SK-N-SH (cell line): ENCODE results near the gene TMEM266. TPM values are rescaled to one million over a fixed set of nuclear protein-coding genes. Genes with fewer than 3 reads are reported as not detected.

Experiments used
- CTCF ChIA-PET: fragments of 300-600, 350-600 bp; formaldehyde crosslinking; extraction: SDS; loops from one replicate; lab custom pipeline; 2021; lab: Yijun Ruan, JAX
- POLR2A ChIA-PET: fragments of 350-600 bp; sonication (Branson Sonifier 250); formaldehyde crosslinking; extraction: SDS; loops from one replicate; lab custom pipeline; 2020; ENCODE audit warnings: antibody characterized with exemption, inconsistent platforms; lab: Yijun Ruan, JAX
- DNase-seq: peaks from one replicate; pipeline ENCODE4 v3.0.0; 2012
- H2AFZ ChIP-seq: fragments of 200-600 bp; sonication (generic); 2 replicates; pipeline ENCODE4 v1.8.1; 2016; ENCODE audit warnings: antibody characterized with exemption, mild to moderate bottlenecking, low read depth
- H3F3A ChIP-seq: fragments of 200-600 bp; sonication (generic); replicated peaks from 2 replicates; pipeline ENCODE3; 2016; ENCODE audit warnings: antibody characterized with exemption, mild to moderate bottlenecking; ENCODE audit not compliant: insufficient read depth
- H3K27ac ChIP-seq, 2 experiments: fragments of 200-500 bp in 1 of 2; fragments of 200-600 bp in 1 of 2; sonication (Bioruptor generic) in 1 of 2; sonication (generic), shearing (Covaris generic) in 1 of 2; 2 replicates each; pipeline versions ENCODE4 v1.5.1 to v1.6.1; 2014 to 2016; ENCODE audit warnings: low read depth in 2 of 2, inconsistent platforms in 1 of 2, low read length in 1 of 2, mild to moderate bottlenecking in 1 of 2, mixed read lengths in 1 of 2
- H3K27me3 ChIP-seq: fragments of 200-600 bp; sonication (generic), shearing (Covaris generic); 2 replicates; pipeline ENCODE4 v1.6.1; 2016; ENCODE audit warnings: mixed run types; ENCODE audit not compliant: insufficient read depth
- H3K36me3 ChIP-seq, 2 experiments: fragments of 200-500 bp in 1 of 2; fragments of 200-600 bp in 1 of 2; sonication (Bioruptor generic) in 1 of 2; sonication (generic) in 1 of 2; replicated peaks in 1 of 2; 2 replicates each; pipeline versions ENCODE3 to v1.5.1; 2014 to 2016; ENCODE audit warnings: low read length in 1 of 2, mild to moderate bottlenecking in 1 of 2; ENCODE audit not compliant: insufficient read depth in 2 of 2, control insufficient read depth in 1 of 2
- H3K4me1 ChIP-seq, 2 experiments: fragments of 200-500 bp in 1 of 2; fragments of 200-600 bp in 1 of 2; sonication (Bioruptor generic) in 1 of 2; sonication (generic), shearing (Covaris generic) in 1 of 2; 2 replicates each; pipeline versions ENCODE4 v1.5.1 to v1.6.1; 2014 to 2016; ENCODE audit warnings: low read depth in 1 of 2, low read length in 1 of 2, mixed run types in 1 of 2; ENCODE audit not compliant: insufficient read depth in 2 of 2, control insufficient read depth in 1 of 2
- H3K4me2 ChIP-seq: fragments of 200-600 bp; sonication (generic), shearing (Covaris generic); 2 replicates; pipeline ENCODE4 v1.6.1; 2017; ENCODE audit warnings: mixed run types
- H3K4me3 ChIP-seq, 2 experiments: fragments of 200-500 bp in 1 of 2; fragments of 200-600 bp in 1 of 2; sonication (Bioruptor generic) in 1 of 2; sonication (generic), shearing (Covaris generic) in 1 of 2; 2 replicates each; pipeline versions ENCODE4 v1.5.1 to v1.8.1; 2014 to 2016; ENCODE audit warnings: low read depth in 2 of 2, inconsistent platforms in 1 of 2, low read length in 1 of 2, mild to moderate bottlenecking in 1 of 2, mixed read lengths in 1 of 2, moderate library complexity in 1 of 2
- H3K79me2 ChIP-seq: fragments of 200-600 bp; sonication (generic); 2 replicates; pipeline ENCODE4 v1.8.1; 2017; ENCODE audit warnings: mild to moderate bottlenecking; ENCODE audit not compliant: insufficient read depth
- H3K9ac ChIP-seq: fragments of 200-600 bp; sonication (generic); 2 replicates; pipeline ENCODE4 v1.6.1; 2017; ENCODE audit warnings: mixed run types
- H3K9me2 ChIP-seq: fragments of 200-600 bp; sonication (generic); 2 replicates; pipeline ENCODE4 v1.6.1; 2017; ENCODE audit warnings: mixed run types
- H3K9me3 ChIP-seq: fragments of 200-600 bp; sonication (generic); 2 replicates; pipeline ENCODE4 v1.6.1; 2017; ENCODE audit warnings: mixed run types, mild to moderate bottlenecking, moderate library complexity
- H4K20me1 ChIP-seq: fragments of 200-600 bp; sonication (generic); 2 replicates; pipeline ENCODE4 v1.6.1; 2017; ENCODE audit warnings: mild to moderate bottlenecking, mixed run types; ENCODE audit not compliant: insufficient read depth
- CTCF ChIP-seq: fragments of 200-600 bp; sonication (generic); IDR thresholded peaks from 2 replicates; pipeline ENCODE4 v1.6.1; 2017; ENCODE audit warnings: antibody characterized with exemption, mild to moderate bottlenecking, moderate library complexity
- ELF1 ChIP-seq: IDR thresholded peaks from 2 replicates; pipeline ENCODE4 v1.4.0; 2012
- FOXJ3 ChIP-seq: sonication (generic); formaldehyde crosslinking; IDR thresholded peaks from 2 replicates; pipeline ENCODE4 v1.5.1; 2020; ENCODE audit warnings: mild to moderate bottlenecking, missing genetic modification reagents
- FOXM1 ChIP-seq: IDR thresholded peaks from 2 replicates; pipeline ENCODE4 v1.4.0; 2012; ENCODE audit warnings: low read depth, mild to moderate bottlenecking
- GATA2 ChIP-seq: sonication (generic); formaldehyde crosslinking; IDR thresholded peaks from 2 replicates; pipeline ENCODE4 v1.5.0; 2020; ENCODE audit warnings: mild to moderate bottlenecking, missing genetic modification reagents
- NFIC ChIP-seq: IDR thresholded peaks from 2 replicates; pipeline ENCODE4 v1.4.0; 2012; ENCODE audit warnings: borderline replicate concordance
- NRF1 ChIP-seq: IDR thresholded peaks from 2 replicates; pipeline ENCODE4 v1.6.1; 2012; ENCODE audit warnings: low read depth, mild to moderate bottlenecking, low read length
- REST ChIP-seq: IDR thresholded peaks from 2 replicates; pipeline ENCODE4 v1.6.1; 2012; ENCODE audit warnings: mild to moderate bottlenecking, low read depth, low read length, moderate library complexity
- TCF12 ChIP-seq: IDR thresholded peaks from 2 replicates; pipeline ENCODE4 v1.4.0; 2012
- USF1 ChIP-seq: IDR thresholded peaks from 2 replicates; pipeline ENCODE4 v1.4.0; 2012; ENCODE audit warnings: low read depth, borderline replicate concordance
- USF2 ChIP-seq: fragments of 150-350 bp; IDR thresholded peaks from 2 replicates; pipeline ENCODE4 v1.6.1; 2017; ENCODE audit warnings: antibody characterized with exemption, low read length, low read depth, borderline replicate concordance
- WGBS: methylation state at CpG from one replicate; pipeline ENCODE4 v1.1.6; 2017; ENCODE audit warnings: low lambda C conversion rate; 5-methylcytosine and 5-hydroxymethylcytosine counted together
- polyA plus RNA-seq, 3 experiments: library from polyadenylated mRNA; depleted of rRNA; stranded (reverse); fragments of >200 nt; gene quantifications; 2 replicates each; pipeline ENCODE4 v1.2.3, GENCODE V29; 2012

The TMEM266 gene
- polyA plus RNA-seq, 1 of the 3 experiments (the other 2 are of a cell fraction): 0.07 TPM

- no peak for TF ChIP-seq REST
Observed at GRCh38 chr15:76245072-76245610, 185.4 kb downstream of the TMEM266 start (continued).

GRCh38 chr15:76251717-76252116 lies 191.9 kb downstream of the TMEM266 start:
- Histone ChIP-seq H3K27me3 (no peaks in the 10 kb centered on the region), H3K27ac (no peak overlapping the region), H3F3A (peaks cover 10% of the 10 kb centered on the region), H4K20me1 (no peaks in the 10 kb centered on the region), H3K9me3 (no peaks in the 10 kb centered on the region), H3K36me3 (peaks cover 10 to 39% of the 10 kb centered on the region in 2 experiments), H2AFZ (no peak overlapping the region), H3K4me2 (no peak overlapping the region), H3K4me3 (no peak overlapping the region), H3K9ac (no peak overlapping the region), H3K79me2 (peaks cover 2% of the 10 kb centered on the region; the same call in 1 of the 2 replicates), H3K9me2 (no peaks in the 10 kb centered on the region), H3K4me1 (no peaks in the 10 kb centered on the region)
- ChIA-PET POLR2A (no interaction called here), CTCF (interaction anchor here (2.2 kb wide), 1 partner anchor 17 kb away, joined by 11 read pairs; no protein-coding TSS in a partner anchor)
- 93% methylated on average over 4 of the region's 4 CpGs for whole genome bisulfite sequencing
- DNase-seq: no peak
- TF ChIP-seq TCF12 (no peak), USF2 (no peak), NFIC (no peak), GATA2 (CRISPR knock-in tag) (no peak), ELF1 (no peak), FOXJ3 (CRISPR knock-in tag) (no peak), FOXM1 (no peak), CTCF (no peak), NRF1 (no peak), USF1 (no peak)
